HUES64 (cell line): ENCODE results near the gene ROPN1L.

Experiments used
- H3K27ac ChIP-seq: 2 replicates; pipeline ENCODE4 v1.7.0; 2013; ENCODE audit warnings: low read depth, low read length, inconsistent platforms
- H3K27me3 ChIP-seq: 2 replicates; pipeline ENCODE4 v1.6.1; 2013; ENCODE audit warnings: mild to moderate bottlenecking, low read length; ENCODE audit not compliant: insufficient read depth
- H3K36me3 ChIP-seq: 2 replicates; pipeline ENCODE4 v1.6.1; 2013; ENCODE audit warnings: mild to moderate bottlenecking, low read length; ENCODE audit not compliant: insufficient read depth
- H3K4me1 ChIP-seq: 2 replicates; pipeline ENCODE4 v1.6.1; 2013; ENCODE audit warnings: mild to moderate bottlenecking, low read length, moderate library complexity; ENCODE audit not compliant: insufficient read depth
- H3K4me3 ChIP-seq: 2 replicates; pipeline ENCODE4 v1.5.1; 2013; ENCODE audit warnings: mild to moderate bottlenecking, low read length, moderate library complexity
- H3K9ac ChIP-seq: 2 replicates; pipeline ENCODE4 v1.6.1; 2013; ENCODE audit warnings: mild to moderate bottlenecking, low read depth, low read length
- H3K9me3 ChIP-seq: 2 replicates; pipeline ENCODE4 v1.6.1; 2013; ENCODE audit warnings: low read depth, low read length; ENCODE audit not compliant: insufficient read depth
- WGBS: fragments of 150-250, 120-280 bp; methylation state at CpG from one replicate; pipeline ENCODE4 v1.1.7; 2013; ENCODE audit warnings: missing lambda C conversion rate; 5-methylcytosine and 5-hydroxymethylcytosine counted together

Gene ROPN1L

GRCh38 chr5:10409504-10409903, 32.2 kb upstream of the ROPN1L start:
- Histone ChIP-seq H3K4me3 (no peak overlapping the region), H3K9me3 (0 out of 2 replicates have a peak, but pooled peaks cover 6% of the 10 kb centered on the region), H3K27ac (no peak overlapping the region), H3K27me3 (no peaks in the 10 kb centered on the region), H3K4me1 (no peaks in the 10 kb centered on the region), H3K36me3 (peaks cover 99% of the 10 kb centered on the region), H3K9ac (no peak overlapping the region)
- 94% methylated on average over 1 of the region's 1 CpG for WGBS

GRCh38 chr5:10410662-10411061, 31.0 kb upstream of the ROPN1L start:
- peaks cover 99% of the 10 kb centered on the region for H3K36me3 ChIP-seq
- 100% methylated on average over 1 of the region's 1 CpG for WGBS

DNA sequence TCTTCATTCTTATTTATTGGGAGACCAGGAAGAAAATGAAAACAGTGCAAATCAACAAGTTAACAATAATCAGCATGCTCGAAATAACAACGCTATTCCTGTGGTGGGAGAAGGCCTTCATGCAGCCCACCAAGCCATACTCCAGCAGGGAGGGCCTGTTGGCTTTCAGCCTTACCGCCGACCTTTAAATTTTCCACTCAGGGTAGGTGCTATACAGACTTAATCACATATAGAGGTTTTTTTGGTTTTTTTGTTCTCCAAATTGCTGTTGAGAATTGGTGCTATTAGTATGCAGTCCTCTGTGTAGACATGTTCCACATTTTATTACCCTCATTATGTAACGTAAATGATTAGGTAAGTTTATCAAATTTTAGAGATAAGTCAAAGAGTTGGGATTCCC, 30.3 kb upstream of the ROPN1L start:
- WGBS: 97% methylated on average over 4 of the region's 5 CpGs
- Histone ChIP-seq H3K27ac (no peak overlapping the region), H3K4me1 (no peaks in the 10 kb centered on the region), H3K27me3 (no peaks in the 10 kb centered on the region), H3K4me3 (no peak overlapping the region), H3K36me3 (peaks cover 99% of the 10 kb centered on the region), H3K9me3 (no peaks in the 10 kb centered on the region), H3K9ac (no peak overlapping the region)

More at GRCh38 chr5:10410662-10411061, 31.0 kb upstream of the ROPN1L start:
- H3K27me3 ChIP-seq: no peaks in the 10 kb centered on the region
- no peak overlapping the region for H3K27ac ChIP-seq
- 0 out of 2 replicates have a peak, but pooled peaks cover 3% of the 10 kb centered on the region for H3K9me3 ChIP-seq
- no peak overlapping the region for H3K9ac ChIP-seq
- no peaks in the 10 kb centered on the region for H3K4me1 ChIP-seq
- H3K4me3 ChIP-seq: no peak overlapping the region

- Histone ChIP-seq H3K4me1 (no peaks in the 10 kb centered on the region), H3K4me3 (no peak overlapping the region), H3K36me3 (peaks cover 98% of the 10 kb centered on the region), H3K27ac (no peak overlapping the region), H3K27me3 (no peaks in the 10 kb centered on the region), H3K9ac (no peak overlapping the region), H3K9me3 (no peaks in the 10 kb centered on the region)
- 96% methylated on average over 3 of the region's 3 CpGs for WGBS
These were observed 24.8 kb upstream of the ROPN1L start for GRCh38 chr5:10416868-10417267.

DNA sequence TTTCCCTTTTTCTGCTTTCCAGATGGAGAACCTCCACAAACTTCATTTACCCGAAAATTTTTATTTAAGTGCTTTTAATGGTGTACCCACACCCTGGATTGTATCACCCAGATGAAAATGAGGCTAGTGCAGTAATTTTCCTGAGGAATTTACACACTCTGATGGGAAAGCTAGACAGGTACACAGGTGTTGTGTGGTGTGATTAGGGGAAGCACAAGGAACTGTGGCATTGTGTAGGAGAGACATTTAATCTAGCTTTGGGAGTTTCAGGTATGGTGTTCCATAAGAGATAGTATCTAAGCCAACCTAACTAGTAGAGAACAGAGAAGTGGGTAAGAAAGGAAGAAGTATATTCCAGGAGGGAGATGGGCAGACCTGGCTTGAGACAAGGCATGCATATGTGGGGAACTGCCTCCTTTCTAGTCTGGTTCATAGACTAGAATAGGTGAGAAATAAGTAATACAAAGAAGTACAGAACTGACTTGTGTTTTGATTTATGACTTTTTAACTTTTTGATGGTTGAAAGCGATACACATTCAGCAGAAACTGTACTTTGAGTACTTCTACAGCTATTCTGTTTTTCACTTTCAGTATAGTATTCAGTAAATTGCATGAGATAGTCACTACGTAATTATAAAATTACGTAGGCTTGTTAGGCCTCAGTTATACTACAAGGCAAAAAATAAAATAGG, 22.9 kb upstream of the ROPN1L start:
- 98% methylated on average over 4 of the region's 4 CpGs for WGBS
- Histone ChIP-seq H3K4me1 (peaks cover 8% of the 10 kb centered on the region; the same call in 1 of the 2 replicates), H3K9me3 (no peaks in the 10 kb centered on the region), H3K36me3 (peaks cover 85% of the 10 kb centered on the region), H3K27me3 (no peaks in the 10 kb centered on the region), H3K4me3 (no peak overlapping the region), H3K27ac (no peak overlapping the region), H3K9ac (no peak overlapping the region)

DNA sequence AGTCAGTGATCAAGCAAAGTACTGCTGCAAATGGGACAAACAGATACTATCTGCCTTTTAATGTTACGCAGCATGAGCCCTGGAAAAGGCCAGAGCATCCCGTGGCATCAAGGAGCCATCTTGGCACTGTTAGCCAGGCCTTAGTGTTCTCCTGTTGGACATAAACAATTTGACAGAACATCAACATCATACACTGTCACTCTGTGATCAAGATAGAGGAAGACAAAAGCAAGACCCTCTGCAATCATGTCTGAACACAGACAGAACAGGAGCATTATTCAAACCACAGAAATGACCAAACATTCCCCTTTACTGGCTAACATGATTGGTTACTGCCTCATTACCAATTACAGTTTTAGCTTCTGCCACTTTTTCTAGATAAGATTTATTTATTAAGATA, 21.2 kb upstream of the ROPN1L start:
- H3K4me1 ChIP-seq: peaks cover 8% of the 10 kb centered on the region; the same call in 1 of the 2 replicates
- no peak overlapping the region for H3K9ac ChIP-seq
- no peak overlapping the region for H3K4me3 ChIP-seq
- H3K9me3 ChIP-seq: no peaks in the 10 kb centered on the region
- no peak overlapping the region for H3K27ac ChIP-seq
- H3K27me3 ChIP-seq: no peaks in the 10 kb centered on the region
- peaks cover 81% of the 10 kb centered on the region for H3K36me3 ChIP-seq
- WGBS: 96% methylated on average over 2 of the region's 2 CpGs

DNA sequence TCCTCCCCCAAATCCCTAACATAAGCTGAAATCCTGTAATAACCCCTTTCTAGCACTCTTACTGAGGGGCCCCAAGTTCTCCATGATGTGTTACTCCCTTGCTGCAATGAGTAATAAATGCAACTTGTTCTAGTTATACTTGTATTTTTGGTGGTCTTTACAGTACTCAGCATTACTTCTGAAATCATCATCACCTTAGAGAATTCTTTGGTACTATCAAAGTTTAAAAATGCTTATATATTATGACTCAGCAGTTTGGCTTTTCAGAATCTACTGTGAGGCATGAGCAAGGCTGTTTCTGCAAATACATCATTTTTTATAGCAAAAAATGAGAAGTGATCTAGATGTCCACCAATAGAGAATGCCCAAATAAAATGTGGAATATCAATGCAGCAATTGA, 20.7 kb upstream of the ROPN1L start:
- H3K27me3 ChIP-seq: no peaks in the 10 kb centered on the region
- H3K36me3 ChIP-seq: peaks cover 81% of the 10 kb centered on the region
- no peak overlapping the region for H3K9ac ChIP-seq
- H3K9me3 ChIP-seq: no peaks in the 10 kb centered on the region
- no peak overlapping the region for H3K27ac ChIP-seq
- peaks cover 8% of the 10 kb centered on the region; the same call in 1 of the 2 replicates for H3K4me1 ChIP-seq
- no peak overlapping the region for H3K4me3 ChIP-seq

DNA sequence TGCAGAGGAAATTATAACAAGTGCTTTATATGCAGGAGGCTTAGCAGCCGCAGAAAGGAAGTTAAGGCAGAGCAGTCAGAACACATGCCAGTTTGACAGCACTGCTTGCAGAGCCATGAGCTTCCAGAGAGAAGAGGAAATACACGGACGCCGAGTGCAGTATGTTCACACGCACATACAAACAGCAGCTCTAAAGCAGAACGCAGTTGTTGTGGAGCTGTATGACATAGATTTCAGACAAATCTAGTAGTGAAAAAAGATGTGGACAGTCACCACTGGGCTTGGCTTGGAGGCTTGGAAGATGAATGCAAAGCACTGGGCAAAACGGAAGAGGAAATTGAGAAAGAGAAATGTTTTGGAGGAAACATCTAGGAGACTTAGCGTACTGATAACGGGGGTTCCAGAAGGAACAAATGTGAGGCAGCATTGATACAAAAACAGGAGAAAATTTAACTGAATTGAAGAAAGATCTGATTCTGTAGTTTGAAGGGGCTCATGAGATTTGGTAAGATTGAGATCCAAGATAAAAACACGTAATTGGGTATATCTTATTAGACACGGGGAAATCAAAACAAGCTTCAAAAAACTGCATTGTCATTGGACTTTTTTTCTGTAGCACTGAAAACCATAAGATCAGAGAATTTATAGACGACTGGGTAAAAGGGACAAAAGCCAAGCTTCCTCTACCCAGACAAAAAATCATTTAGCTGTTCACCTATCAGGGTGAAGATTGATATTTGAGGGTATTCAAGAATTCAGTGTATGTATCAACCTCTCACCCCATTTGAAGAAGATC, 19.6 kb upstream of the ROPN1L start:
- WGBS: 95% methylated on average over 12 of the region's 12 CpGs
- no peaks in the 10 kb centered on the region for H3K9me3 ChIP-seq
- peaks cover 81% of the 10 kb centered on the region for H3K36me3 ChIP-seq

DNA sequence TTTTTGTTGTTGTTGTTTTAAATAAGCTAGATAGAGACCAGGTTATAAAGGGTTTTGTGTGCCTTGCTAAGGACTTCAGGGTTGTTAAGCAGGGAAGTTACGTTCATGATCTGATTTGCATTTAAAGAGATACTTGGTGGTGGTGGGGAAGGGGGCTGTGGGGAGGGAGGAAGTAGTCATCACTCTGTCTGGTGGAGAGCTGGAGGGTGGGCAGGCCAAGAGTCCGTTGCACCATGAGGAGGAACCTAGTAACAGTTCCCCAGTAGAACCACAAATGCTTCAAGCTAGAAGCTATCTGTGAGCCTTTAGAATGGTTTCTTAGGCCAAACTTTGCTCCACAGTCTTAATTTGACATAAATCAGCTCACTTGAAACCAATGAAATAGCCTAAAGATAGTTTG, 18.7 kb upstream of the ROPN1L start:
- H3K36me3 ChIP-seq: peaks cover 81% of the 10 kb centered on the region
- H3K4me3 ChIP-seq: no peak overlapping the region
- H3K27me3 ChIP-seq: no peaks in the 10 kb centered on the region
- no peak overlapping the region for H3K9ac ChIP-seq
- no peaks in the 10 kb centered on the region for H3K9me3 ChIP-seq
- no peak overlapping the region; the same call in 1 of the 2 replicates for H3K27ac ChIP-seq
- peaks cover 8% of the 10 kb centered on the region; the same call in 1 of the 2 replicates for H3K4me1 ChIP-seq
- WGBS: 46% methylated on average over 2 of the region's 2 CpGs

More for the DNA sequence above, 19.6 kb upstream of the ROPN1L start:
- H3K27me3 ChIP-seq: no peaks in the 10 kb centered on the region
- peaks cover 8% of the 10 kb centered on the region; the same call in 1 of the 2 replicates for H3K4me1 ChIP-seq
- no peak overlapping the region for H3K9ac ChIP-seq
- H3K27ac ChIP-seq: no peak overlapping the region
- H3K4me3 ChIP-seq: no peak overlapping the region

DNA sequence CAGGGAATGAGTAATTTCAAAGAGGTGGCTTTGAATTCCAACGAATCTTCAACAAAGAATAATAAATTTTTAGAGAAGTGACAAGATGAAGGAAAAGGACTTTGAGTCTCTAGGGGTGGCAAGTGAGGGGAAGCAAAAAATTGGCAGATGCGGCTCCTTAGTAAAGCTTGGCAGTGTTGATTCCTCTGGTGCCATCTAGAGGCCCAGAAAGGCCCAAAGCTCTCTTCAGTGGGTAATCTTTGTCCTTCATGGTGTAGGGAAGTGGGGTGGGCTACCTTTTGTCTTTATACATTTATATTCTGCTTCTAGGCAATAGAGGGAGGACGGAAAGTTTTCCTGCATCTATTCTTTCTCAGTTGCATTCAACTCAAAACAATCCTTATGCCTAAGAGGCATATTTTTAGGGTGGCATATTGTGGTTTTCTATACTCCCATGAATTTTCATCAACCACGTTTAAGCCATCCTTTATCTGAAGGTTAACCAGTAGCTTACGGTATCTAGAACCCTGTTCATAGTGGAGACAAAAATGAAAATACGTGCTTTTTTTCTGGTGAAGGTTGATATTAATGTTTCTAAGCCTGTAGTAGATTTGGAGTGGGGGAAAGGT, 17.5 kb upstream of the ROPN1L start:
- peaks cover 79% of the 10 kb centered on the region for H3K36me3 ChIP-seq
- H3K9ac ChIP-seq: no peak overlapping the region
- no peak overlapping the region for H3K27ac ChIP-seq
- no peaks in the 10 kb centered on the region for H3K9me3 ChIP-seq
- peaks cover 8% of the 10 kb centered on the region; the same call in 1 of the 2 replicates for H3K4me1 ChIP-seq
- H3K4me3 ChIP-seq: no peak overlapping the region
- 92% methylated on average over 5 of the region's 6 CpGs for WGBS
- H3K27me3 ChIP-seq: no peaks in the 10 kb centered on the region

- H3K36me3 ChIP-seq: peaks cover 79% of the 10 kb centered on the region
- H3K4me3 ChIP-seq: no peak overlapping the region
- WGBS: 92% methylated on average over 2 of the region's 2 CpGs
- no peaks in the 10 kb centered on the region for H3K27me3 ChIP-seq
- no peak overlapping the region for H3K9ac ChIP-seq
- H3K9me3 ChIP-seq: no peaks in the 10 kb centered on the region
- H3K4me1 ChIP-seq: peaks cover 7% of the 10 kb centered on the region; the same call in 1 of the 2 replicates
- H3K27ac ChIP-seq: no peak overlapping the region
These were observed 14.5 kb upstream of the ROPN1L start for GRCh38 chr5:10427201-10427600.
